T-helper 1 cell (primary cell): Measurements from ENCODE around the gene SPDYE11.
A peak's percentile ranks its signal among the peaks of the same experiment; 100 is the strongest.
"Not testable (repeated sequence)": the region's sequence is repeated elsewhere in the genome, so short reads cannot be mapped to it uniquely, and the experiment has no call there.

Experiments used
- DNase-seq, 5 donors: peaks; one replicate each; pipeline ENCODE4 v3.0.0-alpha.2; 2012 to 2020
- total RNA-seq, 4 donors: gene quantifications; one replicate each; lab custom pipeline; 2026; lab: John Stamatoyannopoulos, UW

The SPDYE11 gene
- total RNA-seq = 0 reads per million in 4 donors

GRCh38 chr7:73057811-73058210 lies at the start of gene SPDYE11:
Gene SPDYE11 (minus strand): TSS chr7:73057911. CDS start chr7:73056111, 1,800 bp downstream.
- not testable (repeated sequence) for DNase-seq

- DNase-seq = not testable (repeated sequence)
Observed at GRCh38 chr7:73085938-73086337, 28.2 kb upstream of the SPDYE11 start, which contains the start of gene SPDYE9. Gene SPDYE9 (minus strand): TSS chr7:73086038. CDS start chr7:73084238, 1,800 bp downstream.

GRCh38 chr7:73029666-73030065 lies 28.0 kb downstream of the SPDYE11 start, which contains the start of gene SPDYE8:
Gene SPDYE8 (minus strand): TSS chr7:73029766. CDS start chr7:73027966, 1,800 bp downstream.
- DNase-seq = not testable (repeated sequence)

GRCh38 chr7:73006491-73006890 lies 51.2 kb downstream of the SPDYE11 start:
- not testable (repeated sequence) for DNase-seq

GRCh38 chr7:73005693-73006447 lies 51.8 kb downstream of the SPDYE11 start:
- DNase-seq = peak; percentile 80 to 95 (median 83)

DNA sequence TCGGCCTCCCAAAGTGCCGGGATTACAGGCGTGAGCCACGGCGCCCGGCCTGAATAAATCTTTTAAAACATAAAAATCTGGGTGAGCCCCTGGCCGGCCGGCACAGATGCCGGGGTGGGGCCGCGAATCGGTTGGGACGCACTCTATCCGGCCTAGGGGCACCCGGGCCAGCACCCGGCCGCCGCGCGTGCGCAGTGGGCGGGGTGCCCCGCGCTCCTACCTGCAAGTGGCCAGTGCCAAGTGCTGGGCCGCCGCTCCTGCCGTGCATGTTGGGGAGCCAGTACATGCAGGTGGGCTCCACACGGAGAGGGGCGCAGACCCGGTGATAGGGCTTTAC lies 52.4 kb downstream of the SPDYE11 start:
- peak in 4 of 5 donors; percentile 55 to 77 (median 61) for DNase-seq

DNA sequence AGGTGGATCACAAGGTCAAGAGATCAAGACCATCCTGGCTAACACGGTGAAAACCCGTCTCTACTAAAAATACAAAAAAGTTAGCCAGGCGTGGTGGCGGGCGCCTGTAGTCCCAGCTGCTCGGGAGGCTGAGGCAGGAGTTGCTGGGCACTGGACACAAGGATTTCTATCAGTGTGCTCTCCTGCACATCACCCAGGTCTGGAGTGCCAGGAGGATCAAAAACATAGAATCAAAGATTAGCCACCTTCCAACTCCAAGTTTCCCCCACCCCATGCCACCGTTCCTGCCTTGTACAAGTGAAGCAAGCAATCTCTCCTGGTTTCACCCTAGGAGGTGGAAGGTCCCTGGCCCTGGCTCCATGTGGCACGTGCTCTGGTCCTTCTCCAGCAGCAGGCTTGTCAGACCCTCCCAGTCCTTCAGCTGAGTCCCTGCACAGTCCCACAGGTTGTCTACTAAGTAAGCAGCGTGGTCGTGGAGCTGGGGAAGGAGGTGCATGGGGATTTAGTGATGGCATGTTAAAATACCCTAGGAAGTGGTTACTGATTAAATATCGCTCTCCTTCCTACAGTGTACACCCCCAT lies 59.7 kb downstream of the SPDYE11 start:
- DNase-seq = not testable (repeated sequence)
